Dermis blood vessel endothelial cell (primary cell): Measurements from ENCODE around the gene INTS1. TPM values are rescaled to one million over a fixed set of nuclear protein-coding genes. Genes with fewer than 3 reads are reported as not detected.
"Not testable (repeated sequence)": the region's sequence is repeated elsewhere in the genome, so short reads cannot be mapped to it uniquely, and the experiment has no call there.

Experiments
- DNase-seq: peaks from one replicate; pipeline ENCODE4 v3.0.0; 2010
- total RNA-seq: library from RNA; depleted of rRNA; stranded (reverse); fragments of >200 nt; gene quantifications from 2 replicates; pipeline ENCODE4 v1.2.3, GENCODE V29; 2014

The INTS1 gene
- total RNA-seq, 1 donor from 2014 or later = 44.6 TPM

DNA sequence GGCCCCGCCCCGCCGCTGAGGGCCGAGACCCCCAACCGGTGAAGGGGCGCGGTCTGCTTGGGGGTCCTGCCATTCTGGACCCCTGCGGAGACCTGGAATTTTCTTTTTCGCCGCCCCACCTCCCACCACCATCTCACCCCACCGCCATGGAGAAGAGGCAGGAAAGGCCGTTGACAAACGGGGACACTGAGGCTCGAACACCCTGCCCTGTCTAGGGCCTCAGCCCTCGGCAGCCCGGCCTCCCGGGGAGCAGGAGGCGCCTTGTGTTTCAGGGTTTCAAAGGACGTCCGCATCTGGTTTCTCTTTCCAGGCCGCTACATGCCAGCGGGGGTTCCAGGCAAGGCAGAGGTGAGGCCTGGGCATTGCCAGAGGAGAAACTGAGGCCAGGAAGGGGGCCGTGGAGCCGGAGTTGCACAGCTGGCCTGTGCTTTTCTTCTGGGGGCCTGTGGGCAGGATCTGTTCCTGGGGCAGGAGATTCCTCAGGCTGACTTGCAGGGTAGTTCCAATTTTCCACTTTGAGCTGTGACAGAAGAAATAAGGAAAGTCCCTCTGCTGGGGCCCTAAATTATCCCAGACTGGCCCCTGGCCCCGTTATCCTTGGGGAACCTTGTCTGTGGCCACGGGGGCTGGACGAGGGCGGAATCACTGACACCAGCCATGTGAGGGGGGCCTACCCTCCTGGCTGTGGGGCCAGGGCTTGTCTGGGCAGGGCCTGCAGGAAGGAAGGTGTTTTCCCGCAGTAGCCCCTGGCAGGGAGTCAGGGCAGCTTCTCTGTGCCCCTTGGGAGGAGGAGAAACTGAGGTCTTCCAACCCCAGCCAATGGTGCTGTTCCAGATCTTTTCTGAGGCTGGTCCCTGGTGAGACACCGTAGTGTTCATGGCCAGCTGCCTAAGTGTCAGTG is 44.0 kb downstream of the INTS1 start:
- DNase-seq = no peak

DNA sequence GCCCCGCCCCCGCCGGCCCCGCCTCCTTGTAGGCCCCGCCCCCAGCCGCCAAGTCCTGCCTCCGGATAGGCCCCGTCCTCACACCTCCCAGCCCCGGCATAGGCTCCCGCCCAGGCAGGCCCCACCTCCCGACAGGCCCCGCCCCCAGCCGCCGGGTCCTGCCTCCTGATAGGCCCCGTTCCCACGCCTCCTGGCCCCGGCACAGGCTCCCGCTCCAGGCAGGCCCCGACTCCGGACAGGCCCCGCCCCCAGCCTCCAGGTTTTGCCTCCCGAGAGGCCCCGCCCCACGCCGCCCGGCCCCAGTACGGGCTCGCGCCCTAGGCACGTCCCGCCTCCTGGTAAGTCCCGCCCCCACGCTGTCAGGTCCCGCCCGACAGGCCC is 44.7 kb downstream of the INTS1 start:
- peak; percentile 99 for DNase-seq

DNA sequence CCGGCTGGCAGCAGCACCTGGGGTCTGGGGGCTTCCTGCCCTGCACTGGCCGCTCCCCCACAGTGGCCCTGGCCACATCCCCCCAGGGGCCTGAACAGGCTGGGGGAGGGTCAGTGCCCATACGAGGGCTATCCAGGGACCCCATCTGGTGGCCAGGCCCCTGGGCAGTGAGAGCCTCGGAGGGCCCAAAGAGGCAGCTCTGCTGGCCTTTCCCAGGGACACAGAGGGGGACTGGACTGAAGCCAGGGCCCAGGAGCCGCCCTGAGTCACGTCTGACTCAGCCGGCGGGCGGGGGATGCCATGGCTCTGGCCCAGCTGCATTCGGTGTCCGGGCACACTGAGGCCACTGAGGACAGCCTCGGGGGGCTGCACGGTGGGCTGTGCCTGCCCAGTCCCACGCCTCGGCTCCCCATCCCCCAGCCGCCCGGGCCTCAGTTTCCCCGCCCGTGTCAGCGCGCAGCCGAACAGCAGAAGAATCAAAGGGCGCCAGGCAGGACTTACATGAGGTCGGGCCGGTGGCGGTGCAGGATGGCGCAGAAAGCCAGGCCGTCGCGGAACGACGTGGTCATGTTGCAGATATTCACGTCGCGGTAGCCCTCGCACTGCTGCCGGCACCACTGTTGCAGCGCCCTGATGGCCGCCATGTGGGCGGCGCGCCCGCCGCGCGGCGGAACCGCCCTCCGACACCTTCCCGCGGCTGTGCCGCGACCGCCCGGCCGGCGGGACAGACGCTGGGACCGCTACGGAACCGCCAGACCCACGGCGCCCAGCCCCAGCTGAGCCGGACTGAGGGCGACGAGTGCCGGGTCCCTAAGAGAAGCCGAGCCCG is 45.3 kb downstream of the INTS1 start, which contains the start of gene MICALL2:
TSS of gene MICALL2 (minus strand) at position 788 of the 829 bp plus-strand sequence. CDS start at position 644, 144 bp downstream.
- peak; percentile 92 for DNase-seq

DNA sequence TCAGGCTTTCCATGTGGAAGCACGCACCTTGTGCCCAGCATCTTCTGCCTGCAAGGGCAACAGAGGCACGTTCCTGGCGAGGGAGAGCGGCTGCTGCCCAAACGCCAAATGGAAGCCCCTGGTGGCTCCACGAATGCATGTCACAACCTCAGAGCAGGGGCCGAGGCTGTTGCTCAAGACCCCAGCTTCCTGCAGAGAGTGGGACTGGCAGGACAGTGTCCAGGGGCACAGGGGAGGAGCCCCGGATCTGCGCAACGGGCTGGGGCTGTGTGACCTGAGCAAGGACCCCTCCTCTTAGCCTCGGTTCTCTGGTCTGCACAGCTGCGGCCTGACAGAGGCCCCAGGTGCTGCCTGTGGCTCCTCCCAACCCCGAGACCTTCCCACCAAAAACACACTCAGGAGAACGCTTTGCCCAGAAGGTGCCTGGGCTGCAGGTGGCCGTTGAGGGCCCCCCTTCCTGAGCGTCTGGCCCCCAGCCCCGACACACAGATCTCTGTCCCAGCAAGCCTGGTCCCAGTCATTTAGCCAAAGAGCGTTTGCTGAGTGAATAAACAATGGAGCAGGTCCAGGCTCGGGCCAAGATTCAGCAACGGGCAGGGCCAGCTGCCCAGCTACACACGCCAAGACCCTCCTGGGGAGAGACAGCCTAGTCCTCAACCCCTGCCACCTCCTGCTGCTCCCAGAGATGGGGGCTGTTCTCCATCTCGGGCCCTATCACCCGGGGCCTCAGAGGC is 46.1 kb downstream of the INTS1 start:
- peak; percentile 40 for DNase-seq

DNA sequence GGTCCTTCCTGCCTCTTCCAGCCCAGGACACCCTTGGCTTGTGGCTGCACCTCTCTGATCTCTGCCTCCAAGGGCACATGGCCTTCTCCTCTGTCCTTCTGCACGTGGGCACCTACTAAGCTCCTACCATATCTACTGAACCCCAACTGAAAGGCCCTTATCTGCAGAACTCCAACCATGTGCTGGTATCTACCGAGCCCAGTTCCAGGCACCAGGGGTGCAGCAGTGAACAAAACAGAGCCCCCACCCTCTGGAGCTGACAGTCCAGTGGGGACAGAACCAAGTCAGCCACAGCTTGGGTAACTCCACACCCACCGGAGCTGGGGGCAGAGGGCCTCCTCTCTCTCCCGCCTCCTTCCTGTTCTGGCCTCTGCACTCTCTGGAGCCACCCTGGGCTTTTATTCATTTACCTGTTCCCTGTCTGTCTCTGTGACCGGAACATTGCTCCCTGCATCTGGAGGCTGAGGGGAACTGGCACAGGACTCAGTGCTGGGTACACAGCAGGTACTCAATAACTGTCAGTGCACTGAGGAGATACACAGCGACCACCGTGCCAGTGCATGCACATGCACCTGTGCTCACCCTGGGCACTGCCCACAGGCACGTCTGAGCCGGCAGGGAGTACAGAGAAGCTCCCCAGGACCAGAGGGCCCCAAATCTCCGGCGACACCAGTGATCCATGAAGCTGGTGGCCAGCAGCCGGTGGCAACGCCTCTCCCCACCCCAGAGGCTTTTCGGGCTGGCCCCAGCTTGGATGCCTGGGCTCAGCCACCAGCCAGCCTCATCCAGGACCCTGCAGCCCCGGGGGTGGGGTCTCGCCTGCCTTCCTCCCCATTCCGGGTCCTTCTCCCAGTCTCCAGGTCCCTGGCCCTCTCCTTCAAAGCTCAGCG is 46.9 kb downstream of the INTS1 start:
- no peak for DNase-seq

DNA sequence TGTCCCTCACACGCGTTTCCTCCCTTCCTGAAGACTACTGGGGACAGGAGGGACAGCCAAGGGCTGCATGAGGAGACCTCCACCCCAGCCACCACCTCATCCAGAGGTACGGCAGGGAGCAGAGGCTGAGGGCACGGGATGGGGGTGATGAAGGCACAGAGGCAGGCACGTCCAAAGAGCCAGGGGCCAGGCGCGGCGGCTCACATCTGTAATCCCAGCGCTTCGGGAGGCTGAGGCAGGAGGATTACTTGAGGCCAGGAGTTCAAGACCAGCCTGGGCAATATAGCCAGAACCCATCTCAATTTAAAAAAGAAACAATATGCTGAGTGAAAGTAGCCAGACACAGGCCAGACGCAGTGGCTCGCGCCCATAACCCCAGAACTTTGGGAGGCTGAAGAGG is 48.2 kb downstream of the INTS1 start:
- no peak for DNase-seq

DNA sequence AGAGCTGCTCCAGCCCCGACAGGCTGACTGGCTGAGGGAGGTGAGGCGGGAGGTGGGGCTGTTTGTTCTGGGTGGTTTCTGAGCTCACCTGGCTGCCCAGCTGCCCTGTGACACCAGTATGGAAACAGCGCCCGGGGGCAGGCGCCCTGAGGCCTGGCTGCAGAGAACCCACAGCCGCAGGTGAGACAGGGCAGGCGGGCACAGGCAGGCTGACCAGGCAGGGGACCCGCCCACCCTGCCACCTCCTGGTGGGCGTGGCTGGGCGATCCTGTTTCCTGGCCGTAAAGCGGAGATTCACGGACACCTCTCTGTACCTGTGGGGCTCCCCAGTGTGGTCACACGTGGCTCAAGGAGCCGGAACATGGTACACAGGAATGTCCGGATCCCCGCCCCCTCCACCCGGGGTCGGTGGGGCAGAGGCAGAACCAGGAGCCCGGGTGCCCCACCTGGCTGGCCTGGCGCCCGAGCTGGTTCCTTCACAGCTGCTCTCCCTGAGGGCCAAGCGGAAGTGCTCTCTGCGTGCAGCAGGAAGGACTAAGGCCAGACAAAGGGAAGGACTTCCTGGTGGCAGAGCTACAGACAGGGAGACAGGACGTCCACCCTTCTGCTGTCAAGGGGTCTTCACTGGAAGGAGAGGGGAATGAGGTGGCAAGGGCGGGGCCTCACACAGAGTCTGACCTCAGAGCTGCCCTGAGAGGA is 48.8 kb downstream of the INTS1 start:
- peak; percentile 49 for DNase-seq

DNA sequence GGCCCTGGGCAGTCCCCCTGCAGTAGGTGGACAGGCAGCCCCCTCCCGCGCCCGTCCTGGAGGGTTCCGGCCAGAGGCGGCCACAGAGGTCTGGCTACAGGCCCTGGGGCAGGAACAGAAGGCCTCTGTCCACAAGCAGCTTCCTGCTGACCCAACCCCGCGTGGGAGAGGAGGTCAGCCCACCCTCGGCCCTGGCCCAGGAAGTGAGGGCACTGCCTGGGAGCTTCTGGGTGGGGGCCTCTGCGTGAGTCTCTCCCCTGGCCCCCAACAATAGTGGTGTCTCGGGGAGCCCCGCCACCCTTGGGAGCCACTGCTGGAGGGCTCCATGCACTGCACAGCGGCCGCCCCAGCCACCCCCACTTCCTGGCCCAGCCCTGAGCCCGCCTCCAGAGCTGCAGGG is 49.6 kb downstream of the INTS1 start:
- DNase-seq = peak; percentile 28

DNA sequence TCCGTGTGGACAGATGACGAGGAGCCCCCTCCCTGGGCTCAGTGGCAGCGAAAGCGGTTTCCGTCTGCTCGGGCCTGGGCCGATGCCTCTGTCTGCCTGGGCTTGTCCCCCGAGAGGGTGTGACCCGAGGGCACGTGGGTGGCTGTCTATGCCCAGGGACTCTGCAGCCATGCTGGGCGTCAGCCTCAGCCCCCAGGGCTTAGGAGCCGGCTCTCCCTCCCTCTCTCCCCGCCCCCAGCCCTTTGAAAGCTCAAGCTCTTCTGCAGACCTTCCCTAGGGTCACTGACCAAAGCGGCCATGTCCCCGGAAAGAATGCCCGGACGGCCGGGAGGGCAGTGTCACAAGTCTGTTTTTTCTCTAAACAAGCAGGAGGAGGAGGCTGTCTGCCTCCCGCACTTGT is 52.0 kb downstream of the INTS1 start:
- no peak for DNase-seq

DNA sequence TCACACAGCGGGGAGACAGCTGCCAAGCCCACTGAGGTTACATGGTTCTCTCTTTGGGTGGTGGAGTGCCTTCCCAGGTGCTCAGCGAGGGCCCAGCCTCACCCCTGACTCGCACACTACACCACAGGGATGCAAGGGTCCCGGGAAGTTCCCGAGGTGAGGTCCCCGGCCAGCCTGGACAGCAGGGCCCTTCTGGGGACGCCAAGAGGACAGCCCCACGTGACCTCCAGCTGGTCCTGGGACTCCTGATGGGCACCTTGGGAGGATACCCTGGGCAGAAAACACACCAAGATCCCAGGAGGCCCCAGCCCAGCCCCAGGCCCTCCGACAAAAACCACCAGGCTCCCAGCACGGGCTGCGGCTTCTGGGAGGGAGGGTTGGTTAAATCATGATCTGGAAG is 53.2 kb downstream of the INTS1 start:
- DNase-seq = no peak

DNA sequence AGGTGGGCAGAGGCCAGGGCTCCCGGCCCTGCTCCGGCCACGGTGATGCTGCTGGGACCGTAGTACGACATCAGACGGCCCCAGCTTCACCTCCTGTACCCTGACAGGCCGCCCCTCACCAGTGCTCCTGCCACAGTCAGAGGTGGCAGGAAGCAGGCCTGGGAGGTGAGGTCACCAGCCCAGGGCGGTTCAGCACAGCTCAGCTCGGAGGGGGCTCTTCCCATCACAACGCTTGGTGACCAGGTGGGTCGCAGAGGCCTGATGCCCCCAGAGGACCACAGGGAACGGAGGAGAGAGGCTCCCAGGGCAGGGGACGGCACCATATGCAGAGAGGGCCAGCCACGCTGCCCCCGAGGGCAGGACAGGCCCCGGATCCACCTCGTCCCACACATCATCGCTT is 53.8 kb downstream of the INTS1 start:
- no peak for DNase-seq

DNA sequence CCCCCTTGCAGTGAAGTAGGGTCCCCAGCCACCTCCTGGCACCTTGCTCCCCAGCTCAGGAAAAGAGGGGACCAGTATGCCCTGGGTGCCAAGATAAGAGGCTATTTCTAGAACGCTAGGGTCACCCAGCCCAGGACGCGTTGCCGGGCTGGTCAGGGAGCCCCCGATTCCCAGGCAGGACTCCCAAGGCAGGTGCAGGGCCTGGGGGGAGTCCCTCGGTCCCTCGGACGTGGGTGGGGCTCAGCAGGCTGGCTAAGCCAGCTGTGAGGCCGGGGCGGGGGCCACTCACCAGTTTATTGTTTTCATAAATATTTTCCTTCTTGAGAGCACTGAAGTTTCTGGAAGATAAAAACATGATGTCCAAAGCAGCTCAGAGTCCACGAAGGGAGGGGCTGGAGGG is 54.2 kb downstream of the INTS1 start:
- no peak for DNase-seq

DNA sequence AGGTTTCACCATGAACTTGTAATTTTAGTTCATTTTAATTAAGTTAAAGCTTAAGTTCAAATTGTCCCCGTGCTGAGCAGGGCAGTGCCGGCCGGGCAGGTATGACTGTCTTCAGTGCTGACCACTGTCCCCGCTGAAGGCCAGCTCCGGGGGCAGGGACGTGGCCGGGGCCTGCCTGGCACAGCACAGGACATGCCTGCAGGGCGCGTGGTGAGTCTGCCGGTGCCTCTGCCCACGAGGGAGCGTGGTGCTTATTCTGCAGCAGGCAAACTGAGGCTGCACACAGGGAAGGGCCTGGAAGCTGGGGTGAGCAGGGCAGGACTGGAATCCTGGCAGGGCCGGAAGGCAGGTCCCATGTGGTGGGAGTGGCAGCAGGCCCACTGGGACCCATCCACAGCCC is 54.7 kb downstream of the INTS1 start:
- DNase-seq = no peak

DNA sequence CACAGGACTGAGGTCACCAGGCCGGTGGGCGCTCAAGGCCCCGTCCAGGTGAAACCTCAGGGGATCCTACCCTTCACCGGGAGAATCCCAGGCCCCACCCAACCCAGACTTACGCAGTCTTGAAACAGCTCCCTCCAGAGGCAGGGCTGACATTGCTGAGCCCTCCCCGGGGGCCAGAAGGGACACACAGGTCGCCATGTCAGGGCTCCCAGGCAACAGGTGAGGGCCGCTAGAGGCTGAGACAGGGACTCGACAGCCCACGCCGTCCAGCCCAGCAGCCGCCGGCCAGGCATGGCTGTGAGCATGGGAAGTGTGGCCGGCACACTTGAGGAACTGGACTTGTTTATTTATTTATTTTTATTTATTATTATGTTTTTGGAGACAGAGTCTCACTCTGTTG is 55.2 kb downstream of the INTS1 start:
- DNase-seq = no peak

DNA sequence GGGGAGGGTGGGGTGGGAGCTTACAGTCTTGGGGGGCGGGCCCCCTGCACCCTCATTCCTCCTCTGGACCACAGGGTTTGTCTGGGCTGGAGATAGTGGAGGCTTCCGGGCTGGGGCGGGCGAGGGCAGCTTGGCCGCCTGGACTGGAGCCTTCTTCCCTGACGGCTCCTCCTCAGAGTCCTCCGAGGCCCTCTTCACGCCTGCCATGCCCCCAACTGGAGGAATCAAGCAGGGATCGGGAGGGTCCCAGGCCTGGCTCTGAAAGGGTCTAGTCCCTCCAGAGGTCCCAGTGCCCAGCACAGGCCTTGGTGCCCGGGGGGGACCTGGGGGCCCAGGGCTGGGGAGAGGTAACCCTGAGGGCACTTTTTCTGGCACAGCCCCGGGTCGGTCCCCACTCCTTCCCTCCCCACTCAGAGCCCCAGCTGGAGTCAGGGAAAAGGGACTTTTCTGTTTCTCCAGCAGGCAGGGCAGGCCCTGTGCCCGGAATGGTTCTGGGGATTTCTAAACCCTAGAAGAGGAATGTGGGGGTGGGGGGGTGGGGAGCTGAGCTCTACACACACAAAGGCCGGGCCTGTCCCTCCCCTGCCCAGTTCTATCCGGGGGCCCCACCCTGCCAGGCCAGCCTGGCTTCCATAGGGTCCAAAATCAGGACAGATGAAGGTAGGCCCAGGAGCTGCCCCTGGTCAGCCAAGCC is 56.5 kb downstream of the INTS1 start:
- DNase-seq = no peak

DNA sequence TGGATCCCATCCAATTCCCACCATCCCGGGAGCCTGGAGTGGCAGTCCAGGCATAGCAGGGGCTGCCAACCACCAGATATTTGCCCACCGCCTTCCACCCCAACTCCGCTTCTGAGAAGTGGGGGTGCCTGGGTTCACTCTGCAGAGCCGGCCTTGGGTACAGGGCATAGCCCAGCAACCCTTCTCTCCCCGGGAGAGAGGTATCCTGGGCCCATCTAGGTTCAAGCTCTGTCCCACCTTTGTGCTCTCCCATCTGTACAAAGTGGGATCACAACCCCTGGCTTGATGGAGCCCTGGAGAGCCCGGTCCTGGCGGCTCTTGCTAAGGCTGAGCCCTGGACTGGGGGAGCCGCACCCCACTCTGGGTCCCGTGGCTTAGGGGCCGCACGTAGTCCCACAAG is 57.1 kb downstream of the INTS1 start:
- DNase-seq = no peak

DNA sequence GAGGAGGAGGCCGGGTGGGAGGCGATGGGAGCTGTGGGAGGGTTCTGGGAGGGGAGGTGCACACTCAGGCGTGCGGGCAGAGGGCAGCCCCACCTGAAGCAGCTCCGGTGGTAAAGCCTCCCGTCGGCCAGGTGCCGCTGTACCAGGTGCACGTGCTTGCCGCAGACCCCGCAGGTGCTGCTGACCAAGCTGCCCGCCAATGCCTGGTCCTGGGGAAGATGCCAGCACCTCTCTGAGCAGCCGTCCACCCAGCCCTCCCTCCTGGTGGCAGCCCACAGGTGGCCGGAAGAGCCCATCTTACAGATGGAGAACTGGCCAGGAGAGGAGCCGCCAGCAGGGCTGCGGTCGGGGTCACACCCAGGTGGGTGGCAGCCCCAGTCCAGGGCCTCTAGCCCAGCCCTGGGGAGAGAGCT is 57.6 kb downstream of the INTS1 start:
- DNase-seq = no peak

DNA sequence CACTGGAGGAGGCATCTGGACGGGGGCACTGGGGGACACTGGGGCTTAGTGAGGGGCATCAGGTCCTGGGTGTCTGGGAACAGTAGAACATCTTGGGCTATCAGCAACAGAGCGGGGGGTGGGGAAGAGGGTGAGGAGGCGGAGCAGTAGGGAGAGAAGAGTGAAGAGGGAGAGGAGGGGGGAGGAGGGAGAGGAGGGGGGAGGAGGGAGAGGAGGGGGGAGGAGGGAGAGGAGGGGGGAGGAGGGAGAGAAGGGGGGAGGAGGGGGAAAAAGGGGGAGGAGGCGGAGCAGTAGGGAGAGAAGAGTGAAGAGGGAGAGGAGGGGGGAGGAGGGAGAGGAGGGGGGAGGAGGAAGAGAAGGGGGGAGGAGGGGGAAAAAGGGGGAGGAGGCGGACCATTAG is 58.2 kb downstream of the INTS1 start:
- DNase-seq = not testable (repeated sequence)

DNA sequence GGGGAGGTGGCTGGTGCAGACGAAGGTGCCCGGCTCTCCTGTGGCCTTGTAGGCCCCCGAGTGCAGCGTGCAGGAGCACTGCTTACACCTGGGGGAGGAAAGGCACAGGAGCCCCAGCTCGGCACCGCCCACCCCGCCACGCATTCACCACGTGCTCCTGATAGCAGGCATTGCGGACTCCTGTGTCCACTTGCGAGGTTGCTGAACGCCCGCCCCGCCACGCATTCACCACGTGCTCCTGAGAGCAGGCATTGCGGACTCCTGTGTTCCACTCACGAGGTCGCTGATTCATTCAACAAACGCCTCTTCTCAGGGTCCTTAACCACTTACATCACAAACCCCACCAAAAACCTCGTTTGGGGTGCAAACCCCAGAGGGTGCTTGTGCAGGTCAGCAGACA is 58.8 kb downstream of the INTS1 start:
- no peak for DNase-seq

DNA sequence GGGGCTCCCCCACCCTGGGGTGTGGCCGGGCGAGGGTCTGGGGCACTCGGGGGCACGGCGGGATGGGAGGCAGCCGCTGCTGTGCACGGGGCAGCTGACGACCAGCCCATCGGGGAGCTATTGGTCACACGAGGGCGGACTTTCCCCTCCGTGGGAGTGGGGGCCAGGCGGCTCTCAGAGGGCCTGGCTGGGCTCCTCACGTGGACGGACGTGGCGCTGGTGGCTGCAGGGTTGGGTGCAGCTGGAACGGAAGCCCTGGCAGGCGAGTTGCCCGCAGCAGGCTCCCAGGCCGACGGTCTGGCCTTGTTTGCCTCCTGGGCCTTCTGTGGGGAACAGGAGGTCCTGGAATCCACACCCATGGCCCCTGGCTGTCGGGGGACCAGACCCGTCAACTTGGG is 59.3 kb downstream of the INTS1 start:
- DNase-seq = no peak
